ENCODE measurements around the gene GALNT17.

The GALNT17 gene

GRCh38 chr7:71511361-71511807, 379.4 kb downstream of the GALNT17 start:
- no peak for DNase-seq

GRCh38 chr7:71517940-71518699, 386.2 kb downstream of the GALNT17 start:
- no peak for DNase-seq

GRCh38 chr7:71518880-71519279, 386.9 kb downstream of the GALNT17 start:
- DNase-seq, result no peak

- DNase-seq, result peak; percentile 67
Observed at GRCh38 chr7:71521506-71521905, 389.6 kb downstream of the GALNT17 start.

- DNase-seq, result no peak
Observed at GRCh38 chr7:71526106-71526505, 394.2 kb downstream of the GALNT17 start.

GRCh38 chr7:71527213-71527612, 395.3 kb downstream of the GALNT17 start:
- no peak for DNase-seq

GRCh38 chr7:71535616-71536015, 403.7 kb downstream of the GALNT17 start:
- no peak for DNase-seq

GRCh38 chr7:71538210-71538609, 406.3 kb downstream of the GALNT17 start:
- DNase-seq, result peak; percentile 8

- DNase-seq, result no peak
Observed at GRCh38 chr7:71539615-71540014, 407.7 kb downstream of the GALNT17 start.

GRCh38 chr7:71541707-71542353, 409.9 kb downstream of the GALNT17 start:
- no peak for DNase-seq

GRCh38 chr7:71543396-71543795, 411.5 kb downstream of the GALNT17 start:
- DNase-seq, result no peak

- DNase-seq, result no peak
Observed at GRCh38 chr7:71544816-71545215, 412.9 kb downstream of the GALNT17 start.

- DNase-seq, result no peak
Observed at GRCh38 chr7:71547426-71547825, 415.5 kb downstream of the GALNT17 start.

GRCh38 chr7:71548746-71549145, 416.8 kb downstream of the GALNT17 start:
- DNase-seq, result no peak

GRCh38 chr7:71553306-71553705, 421.4 kb downstream of the GALNT17 start:
- no peak for DNase-seq

- DNase-seq, result no peak
Observed at GRCh38 chr7:71555758-71556157, 423.8 kb downstream of the GALNT17 start.

GRCh38 chr7:71558806-71559613, 427.1 kb downstream of the GALNT17 start:
- no peak for DNase-seq

GRCh38 chr7:71560354-71560995, 428.5 kb downstream of the GALNT17 start:
- DNase-seq, result no peak

GRCh38 chr7:71563276-71563675, 431.3 kb downstream of the GALNT17 start:
- DNase-seq, result no peak

- no peak for DNase-seq
Observed at GRCh38 chr7:71566376-71566775, 434.4 kb downstream of the GALNT17 start.

GRCh38 chr7:71566991-71567390, 435.0 kb downstream of the GALNT17 start:
- DNase-seq, result no peak

GRCh38 chr7:71574153-71574860, 442.4 kb downstream of the GALNT17 start:
- no peak for DNase-seq
